C1 segment of cervical spinal cord (tissue), 14 donors: ENCODE measurements around the gene KCNH6.

Experiments used
- DNase-seq, 14 donors: peaks; one replicate each; lab custom pipeline; 2025; lab: John Stamatoyannopoulos, UW

The KCNH6 gene, protein sequence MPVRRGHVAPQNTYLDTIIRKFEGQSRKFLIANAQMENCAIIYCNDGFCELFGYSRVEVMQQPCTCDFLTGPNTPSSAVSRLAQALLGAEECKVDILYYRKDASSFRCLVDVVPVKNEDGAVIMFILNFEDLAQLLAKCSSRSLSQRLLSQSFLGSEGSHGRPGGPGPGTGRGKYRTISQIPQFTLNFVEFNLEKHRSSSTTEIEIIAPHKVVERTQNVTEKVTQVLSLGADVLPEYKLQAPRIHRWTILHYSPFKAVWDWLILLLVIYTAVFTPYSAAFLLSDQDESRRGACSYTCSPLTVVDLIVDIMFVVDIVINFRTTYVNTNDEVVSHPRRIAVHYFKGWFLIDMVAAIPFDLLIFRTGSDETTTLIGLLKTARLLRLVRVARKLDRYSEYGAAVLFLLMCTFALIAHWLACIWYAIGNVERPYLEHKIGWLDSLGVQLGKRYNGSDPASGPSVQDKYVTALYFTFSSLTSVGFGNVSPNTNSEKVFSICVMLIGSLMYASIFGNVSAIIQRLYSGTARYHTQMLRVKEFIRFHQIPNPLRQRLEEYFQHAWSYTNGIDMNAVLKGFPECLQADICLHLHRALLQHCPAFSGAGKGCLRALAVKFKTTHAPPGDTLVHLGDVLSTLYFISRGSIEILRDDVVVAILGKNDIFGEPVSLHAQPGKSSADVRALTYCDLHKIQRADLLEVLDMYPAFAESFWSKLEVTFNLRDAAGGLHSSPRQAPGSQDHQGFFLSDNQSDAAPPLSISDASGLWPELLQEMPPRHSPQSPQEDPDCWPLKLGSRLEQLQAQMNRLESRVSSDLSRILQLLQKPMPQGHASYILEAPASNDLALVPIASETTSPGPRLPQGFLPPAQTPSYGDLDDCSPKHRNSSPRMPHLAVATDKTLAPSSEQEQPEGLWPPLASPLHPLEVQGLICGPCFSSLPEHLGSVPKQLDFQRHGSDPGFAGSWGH

DNA sequence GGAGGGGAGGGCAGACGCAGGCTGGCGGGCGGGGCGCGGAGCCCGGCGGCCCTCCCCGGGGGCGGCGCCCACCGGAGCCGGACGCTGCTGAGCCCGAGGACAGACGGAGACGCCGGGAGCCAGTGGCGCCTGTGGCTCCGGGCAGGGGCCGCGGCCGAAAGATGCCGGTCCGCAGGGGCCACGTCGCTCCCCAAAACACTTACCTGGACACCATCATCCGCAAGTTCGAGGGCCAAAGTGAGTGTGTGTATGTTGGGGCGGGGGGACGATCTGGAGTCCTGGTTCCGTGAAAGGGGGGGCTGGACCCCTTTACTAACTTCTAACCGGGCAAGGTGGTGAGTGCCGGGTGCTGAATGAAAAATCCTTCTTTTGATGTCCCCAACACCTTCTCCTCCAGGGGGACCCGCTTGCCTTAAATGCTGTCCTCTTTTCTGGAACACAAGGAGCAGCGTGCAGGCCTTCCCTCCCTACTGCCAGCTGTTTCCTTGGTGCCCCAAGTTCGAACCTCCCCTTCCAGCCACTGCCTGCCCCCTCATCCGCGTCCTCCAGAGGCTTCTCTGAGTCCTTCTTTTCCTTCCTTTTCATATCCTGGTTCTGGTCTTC, at the start of gene KCNH6:
TSS of gene KCNH6 (plus strand) at position 106 of the 603 bp plus-strand sequence. CDS start at position 162, 56 bp downstream.
- no peak for DNase-seq

DNA sequence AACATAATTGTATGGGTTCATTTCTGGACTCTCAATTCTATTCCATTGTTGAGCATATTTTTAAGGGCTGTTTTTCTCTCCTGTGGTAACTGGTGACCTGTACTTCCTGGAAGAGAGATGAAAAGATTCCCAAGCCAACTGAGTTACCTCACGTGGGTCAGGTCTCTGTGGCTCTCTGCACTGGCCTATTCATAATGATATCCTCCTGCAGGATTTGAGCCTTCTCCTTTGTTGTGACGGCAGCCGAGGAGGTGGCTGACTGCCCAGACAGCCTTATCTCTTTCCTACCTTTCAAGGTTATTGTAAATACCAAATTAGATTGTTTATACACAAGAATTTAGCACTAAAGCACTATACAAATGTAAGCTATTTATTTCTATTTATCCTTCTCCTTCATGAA, 49.0 kb upstream of the KCNH6 start:
- DNase-seq = no peak

DNA sequence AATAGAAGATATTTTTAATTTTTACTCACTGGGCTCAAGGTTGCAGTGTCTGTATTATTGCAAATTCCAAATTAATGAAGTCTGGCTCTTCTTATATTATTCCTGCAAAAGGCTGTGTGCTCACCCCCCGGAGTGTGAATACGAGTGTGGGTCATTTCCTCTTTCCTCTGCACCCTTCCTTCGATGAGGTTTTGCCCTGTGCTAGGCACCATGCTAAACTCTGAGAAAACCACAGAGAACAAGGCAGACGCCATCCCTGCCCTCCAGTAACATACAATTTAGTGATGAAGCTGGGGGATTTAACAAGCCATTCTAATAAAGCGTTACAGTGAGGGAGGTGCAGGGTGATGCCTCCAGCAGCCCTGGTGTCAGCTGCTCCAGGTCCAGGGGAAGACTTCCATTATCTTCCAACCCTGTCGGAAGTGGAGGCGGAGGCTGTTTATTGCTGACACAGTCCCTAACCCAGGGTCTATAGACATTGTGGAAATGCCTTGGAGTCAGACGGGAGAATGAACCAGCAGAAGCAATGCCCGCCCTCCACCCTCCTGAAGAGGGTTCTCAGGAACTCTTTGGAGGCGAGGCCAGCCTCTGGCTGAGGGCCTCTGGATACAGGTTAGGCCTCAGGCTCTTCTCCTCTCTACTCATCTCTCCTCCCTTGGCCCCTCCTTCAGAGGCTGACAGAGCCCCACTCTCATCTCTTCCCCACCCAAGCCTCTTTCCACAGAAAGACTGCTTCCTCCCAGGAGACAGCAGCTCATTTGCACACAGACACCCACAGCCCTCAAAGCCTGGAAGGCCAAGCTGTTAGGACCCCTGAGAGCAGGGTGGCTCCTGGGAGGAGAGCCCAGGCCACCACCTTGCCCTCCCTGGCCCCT, 48.3 kb upstream of the KCNH6 start:
- DNase-seq = no peak

DNA sequence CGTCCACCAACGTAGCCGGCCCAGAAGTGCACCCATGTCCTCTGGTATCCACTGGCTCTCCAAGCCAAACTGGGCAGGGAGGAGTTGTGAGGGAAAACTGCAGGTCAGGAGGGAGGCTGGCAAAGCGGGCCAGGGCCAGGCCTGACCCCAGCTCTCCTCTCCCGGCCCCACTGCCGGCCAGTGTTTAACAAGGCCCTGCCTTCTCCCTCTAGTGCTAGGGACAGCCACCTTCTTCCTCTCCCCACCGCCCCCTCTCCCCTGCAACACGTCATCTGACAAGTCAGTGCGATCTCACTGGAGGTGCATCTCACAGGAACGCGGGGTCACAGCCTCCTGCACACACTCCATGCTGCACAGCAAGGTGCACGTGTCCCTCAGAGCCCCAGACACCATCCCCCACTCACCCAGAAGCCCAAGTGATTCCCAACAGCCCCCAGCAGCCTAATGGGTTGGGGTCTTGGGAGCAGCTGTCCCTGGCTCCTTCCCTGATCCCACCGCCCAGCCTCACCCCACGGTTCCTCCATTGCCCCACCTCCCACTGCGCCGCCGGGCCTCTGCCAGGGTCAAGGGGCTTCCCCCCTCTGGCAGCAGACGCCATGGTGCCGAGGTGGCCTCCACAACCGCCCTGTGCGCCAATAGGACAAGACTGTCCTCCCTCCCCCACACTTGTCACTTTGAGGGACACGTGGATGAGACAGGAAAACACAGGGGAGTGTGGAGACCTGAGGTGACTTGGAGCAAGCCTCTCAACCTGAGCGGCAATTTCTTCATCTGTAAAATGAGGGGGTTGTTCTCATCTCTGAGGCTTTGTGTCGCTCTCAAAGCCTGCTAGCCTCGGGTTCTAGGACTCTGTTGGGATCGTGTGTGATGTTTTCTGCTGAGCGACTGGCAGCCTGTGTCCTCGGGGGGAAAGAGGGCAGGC, 47.4 kb upstream of the KCNH6 start:
- DNase-seq = no peak

DNA sequence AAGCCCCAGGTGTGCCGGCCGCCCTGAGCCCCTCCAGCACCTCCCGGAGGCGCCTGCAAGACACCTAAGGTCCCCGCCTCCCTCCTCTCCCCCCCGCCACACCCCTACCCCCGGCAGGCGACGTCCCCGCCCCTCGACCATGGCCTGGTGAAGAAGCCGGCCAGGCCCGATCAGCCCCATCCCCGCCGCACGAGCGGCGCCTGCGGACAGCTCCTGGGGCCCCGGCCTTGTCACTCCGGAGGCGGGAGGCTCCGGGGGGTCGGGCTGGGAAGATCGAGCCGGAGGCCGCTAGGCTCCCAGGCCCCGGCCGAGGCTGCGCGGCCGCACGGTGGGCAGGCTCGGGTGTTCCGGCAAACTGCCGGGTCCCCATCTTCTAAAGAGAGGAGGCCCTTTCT, 46.7 kb upstream of the KCNH6 start:
- DNase-seq = no peak

DNA sequence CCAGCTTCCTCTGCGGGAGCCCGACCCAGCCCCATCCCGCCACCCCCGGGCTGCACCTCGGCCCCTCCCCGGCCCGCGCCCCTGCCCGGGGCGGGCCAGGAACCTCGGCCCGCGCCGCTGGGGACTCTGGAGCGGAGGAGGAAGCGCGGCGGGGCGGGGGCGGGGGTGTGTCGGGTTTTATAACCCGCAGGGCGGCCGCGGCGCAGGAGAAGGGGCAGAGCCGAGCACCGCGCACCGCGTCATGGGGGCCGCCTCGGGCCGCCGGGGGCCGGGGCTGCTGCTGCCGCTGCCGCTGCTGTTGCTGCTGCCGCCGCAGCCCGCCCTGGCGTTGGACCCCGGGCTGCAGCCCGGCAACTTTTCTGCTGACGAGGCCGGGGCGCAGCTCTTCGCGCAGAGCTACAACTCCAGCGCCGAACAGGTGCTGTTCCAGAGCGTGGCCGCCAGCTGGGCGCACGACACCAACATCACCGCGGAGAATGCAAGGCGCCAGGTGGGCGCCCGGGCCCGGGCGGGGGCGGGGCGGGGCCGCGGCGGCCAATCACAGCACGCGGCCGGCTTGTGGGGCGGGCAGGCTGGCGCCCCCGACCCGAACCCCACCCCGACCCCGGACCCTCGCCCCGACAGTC, 46.2 kb upstream of the KCNH6 start, which contains the start of gene ACE:
TSS of gene ACE (plus strand) at position 208 of the 626 bp plus-strand sequence. CDS start at position 242, 34 bp downstream.
- peak in 2 of 14 donors; percentile 13 to 24 for DNase-seq

DNA sequence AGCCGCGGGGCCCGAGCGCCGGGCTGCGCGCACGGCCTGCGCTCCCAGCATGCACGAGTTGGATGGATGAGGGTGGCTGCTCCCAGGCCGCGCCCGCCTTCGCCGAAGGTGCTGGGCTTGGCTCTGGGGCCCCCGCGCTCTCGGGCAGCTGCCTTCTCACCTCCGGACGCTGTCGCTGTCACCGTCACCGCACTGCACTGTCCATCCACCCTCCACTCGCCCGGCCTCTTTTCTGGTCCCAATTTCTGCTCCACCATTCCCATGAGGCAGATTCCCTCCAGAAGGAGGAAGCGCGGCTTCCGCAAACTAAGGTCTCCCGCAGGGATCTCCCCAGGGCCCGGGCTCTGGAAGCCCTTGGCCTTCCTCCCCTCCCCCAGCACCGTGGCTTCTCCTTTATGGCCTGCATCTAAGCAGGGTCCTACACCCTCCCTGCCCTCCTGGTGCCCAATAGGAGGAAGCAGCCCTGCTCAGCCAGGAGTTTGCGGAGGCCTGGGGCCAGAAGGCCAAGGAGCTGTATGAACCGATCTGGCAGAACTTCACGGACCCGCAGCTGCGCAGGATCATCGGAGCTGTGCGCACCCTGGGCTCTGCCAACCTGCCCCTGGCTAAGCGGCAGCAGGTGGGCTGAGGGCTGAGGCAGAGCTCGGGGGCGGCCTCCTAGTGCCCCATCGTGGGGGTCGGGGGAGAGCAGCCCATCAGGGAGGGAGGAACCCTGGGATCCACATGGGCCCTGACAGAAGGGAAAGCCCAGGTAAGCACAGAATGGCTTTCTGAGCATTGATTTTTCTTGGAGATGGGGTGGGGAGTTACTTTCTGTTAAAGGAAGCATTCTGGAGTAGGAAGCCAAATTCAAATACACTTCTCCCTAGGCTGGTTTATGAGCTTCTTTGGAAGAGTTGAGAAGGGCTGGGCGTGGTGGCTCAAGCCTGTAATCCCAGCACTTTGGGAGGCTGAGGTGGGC, 45.4 kb upstream of the KCNH6 start:
- peak in 1 of 14 donors; percentile 24 for DNase-seq

DNA sequence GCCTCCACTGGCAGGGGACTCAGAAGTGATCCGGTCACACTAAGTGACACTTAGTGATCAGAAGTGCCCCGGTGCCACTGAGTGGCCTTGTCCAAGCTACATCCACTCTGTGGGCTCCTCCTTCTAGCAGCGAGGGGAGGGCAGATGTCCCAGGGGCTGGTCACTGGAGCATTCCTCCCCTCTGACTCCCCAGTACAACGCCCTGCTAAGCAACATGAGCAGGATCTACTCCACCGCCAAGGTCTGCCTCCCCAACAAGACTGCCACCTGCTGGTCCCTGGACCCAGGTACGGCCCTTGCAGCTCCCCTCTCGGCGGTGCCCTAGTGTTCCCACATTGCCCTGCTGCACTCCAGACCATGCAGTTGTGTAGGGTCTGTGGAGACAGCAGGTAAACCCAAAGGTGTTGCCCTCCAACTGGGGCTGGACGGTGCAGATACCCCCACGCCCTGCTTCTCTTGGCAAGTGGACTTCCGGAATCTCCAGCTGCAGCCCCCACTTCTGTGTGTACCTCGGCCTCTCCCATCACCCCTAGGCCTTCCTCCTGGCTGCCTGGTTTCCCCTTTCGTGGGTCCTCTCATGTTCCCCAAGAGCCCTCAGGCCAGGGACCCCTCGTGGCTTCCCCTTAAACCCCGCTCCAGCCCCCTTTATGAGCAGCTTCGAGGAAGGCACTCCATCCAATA, 44.2 kb upstream of the KCNH6 start:
- DNase-seq = peak in 4 of 14 donors; percentile 14 to 33 (median 18)

DNA sequence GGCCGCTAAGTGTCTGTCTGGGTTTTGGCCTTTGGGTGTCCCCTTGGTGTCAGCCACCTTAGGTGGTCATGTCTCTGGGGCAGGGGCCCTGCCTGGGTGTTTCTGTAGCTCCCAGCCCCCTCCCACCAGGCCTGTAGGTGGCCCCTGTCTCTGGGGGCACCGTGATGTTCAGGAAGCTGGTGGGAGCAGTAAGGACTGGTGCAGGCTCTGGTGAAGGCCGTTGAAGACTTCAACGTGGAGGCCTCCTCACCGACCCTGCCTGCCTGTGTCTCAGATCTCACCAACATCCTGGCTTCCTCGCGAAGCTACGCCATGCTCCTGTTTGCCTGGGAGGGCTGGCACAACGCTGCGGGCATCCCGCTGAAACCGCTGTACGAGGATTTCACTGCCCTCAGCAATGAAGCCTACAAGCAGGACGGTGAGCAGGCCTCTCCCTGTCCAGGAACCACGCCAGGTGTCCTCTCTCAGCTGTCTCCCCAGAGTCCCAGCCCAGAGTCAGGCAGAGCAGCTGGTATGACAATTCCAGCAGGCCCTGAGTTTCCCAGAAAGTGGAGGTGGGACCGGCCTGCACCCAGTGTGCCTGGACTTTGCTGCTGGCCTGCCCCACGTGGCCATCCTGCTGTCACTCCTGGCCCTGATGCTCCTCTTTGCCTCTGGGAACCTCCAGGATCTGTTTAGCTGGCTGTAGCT, 43.5 kb upstream of the KCNH6 start:
- no peak for DNase-seq

DNA sequence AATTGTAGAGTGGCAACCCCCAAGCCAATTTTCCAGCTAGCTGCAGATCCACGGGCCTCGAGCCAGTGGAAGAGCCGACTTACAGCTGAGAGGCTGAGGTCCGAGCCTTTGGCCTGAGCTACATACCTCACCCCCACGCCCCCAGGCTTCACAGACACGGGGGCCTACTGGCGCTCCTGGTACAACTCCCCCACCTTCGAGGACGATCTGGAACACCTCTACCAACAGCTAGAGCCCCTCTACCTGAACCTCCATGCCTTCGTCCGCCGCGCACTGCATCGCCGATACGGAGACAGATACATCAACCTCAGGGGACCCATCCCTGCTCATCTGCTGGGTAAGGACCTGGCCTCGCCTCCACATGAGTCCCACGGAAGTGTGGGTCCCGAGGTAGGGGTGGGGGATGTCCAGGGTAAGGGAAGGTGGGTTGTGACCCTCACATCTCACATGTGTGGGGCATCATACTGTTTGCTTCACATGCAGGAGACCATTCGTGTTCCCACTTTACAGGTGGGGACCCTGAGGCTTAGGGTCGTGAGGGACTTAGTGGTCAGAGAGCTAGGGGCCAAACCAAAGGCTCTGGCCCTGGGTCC, 42.9 kb upstream of the KCNH6 start:
- no peak for DNase-seq

DNA sequence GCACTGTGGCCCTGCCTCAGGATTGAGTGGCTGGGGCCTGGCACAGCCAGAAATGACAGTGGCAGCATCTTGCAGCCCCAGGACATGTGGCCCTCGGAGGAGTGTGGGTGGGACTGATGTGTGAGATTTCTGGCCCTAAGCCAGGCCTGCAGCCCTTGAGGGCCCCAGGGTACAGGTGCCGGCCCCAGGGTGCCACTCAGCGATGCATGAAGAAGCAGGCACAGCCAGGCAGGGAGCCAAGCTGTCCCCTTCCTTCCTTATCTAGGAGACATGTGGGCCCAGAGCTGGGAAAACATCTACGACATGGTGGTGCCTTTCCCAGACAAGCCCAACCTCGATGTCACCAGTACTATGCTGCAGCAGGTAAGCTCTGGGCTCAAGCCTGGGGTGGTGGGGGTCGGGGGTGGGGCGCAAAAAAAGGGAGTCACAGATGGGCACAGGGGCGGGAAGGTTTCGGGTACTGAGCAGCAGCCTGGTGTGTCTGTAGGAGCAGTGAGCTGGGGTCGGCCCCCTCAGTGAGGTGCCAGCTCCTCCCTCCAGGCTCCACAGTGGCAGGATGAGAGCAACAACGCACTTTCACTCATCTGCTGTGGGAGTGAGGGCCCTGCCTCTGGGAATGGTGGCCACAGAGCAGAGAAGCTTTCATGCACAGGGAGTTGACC, 42.2 kb upstream of the KCNH6 start:
- DNase-seq = no peak

DNA sequence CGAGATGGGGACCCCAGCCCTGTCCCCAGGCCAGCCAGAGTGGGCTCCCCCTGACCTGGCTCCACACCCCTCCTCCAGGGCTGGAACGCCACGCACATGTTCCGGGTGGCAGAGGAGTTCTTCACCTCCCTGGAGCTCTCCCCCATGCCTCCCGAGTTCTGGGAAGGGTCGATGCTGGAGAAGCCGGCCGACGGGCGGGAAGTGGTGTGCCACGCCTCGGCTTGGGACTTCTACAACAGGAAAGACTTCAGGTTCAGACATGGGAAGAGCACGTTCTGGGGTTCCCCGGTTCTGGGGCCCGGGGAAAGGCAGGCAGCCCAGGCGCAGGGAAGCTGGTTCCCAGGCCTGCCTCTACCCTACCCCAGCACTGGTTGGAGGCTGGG, 41.7 kb upstream of the KCNH6 start:
- no peak for DNase-seq

DNA sequence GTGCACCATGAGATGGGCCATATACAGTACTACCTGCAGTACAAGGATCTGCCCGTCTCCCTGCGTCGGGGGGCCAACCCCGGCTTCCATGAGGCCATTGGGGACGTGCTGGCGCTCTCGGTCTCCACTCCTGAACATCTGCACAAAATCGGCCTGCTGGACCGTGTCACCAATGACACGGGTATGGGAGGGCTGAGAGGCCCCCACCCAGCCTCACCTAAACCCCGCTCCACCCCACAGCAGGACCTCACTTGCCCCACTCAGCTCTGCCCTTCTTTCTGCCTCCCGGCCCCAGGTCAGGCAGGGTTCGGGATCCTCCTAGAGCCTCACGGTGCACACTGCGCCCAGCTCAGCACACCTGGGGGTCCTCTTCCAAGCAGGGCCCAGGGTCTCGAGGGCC, 40.6 kb upstream of the KCNH6 start:
- no peak for DNase-seq

DNA sequence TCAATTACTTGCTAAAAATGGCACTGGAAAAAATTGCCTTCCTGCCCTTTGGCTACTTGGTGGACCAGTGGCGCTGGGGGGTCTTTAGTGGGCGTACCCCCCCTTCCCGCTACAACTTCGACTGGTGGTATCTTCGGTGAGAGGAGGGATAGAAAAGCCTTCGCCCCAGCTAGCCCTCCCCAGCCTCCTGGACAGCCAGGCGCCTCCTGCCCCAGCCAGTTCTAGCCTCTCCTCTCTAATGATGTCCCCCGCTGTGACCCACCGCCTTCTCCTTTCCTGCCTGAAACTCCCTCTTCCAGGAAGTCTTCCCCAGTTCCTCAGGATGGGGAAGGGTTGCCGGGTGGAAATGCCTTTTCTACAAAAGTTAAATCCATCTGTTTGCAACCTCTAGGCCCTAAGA, 40.1 kb upstream of the KCNH6 start:
- no peak for DNase-seq

DNA sequence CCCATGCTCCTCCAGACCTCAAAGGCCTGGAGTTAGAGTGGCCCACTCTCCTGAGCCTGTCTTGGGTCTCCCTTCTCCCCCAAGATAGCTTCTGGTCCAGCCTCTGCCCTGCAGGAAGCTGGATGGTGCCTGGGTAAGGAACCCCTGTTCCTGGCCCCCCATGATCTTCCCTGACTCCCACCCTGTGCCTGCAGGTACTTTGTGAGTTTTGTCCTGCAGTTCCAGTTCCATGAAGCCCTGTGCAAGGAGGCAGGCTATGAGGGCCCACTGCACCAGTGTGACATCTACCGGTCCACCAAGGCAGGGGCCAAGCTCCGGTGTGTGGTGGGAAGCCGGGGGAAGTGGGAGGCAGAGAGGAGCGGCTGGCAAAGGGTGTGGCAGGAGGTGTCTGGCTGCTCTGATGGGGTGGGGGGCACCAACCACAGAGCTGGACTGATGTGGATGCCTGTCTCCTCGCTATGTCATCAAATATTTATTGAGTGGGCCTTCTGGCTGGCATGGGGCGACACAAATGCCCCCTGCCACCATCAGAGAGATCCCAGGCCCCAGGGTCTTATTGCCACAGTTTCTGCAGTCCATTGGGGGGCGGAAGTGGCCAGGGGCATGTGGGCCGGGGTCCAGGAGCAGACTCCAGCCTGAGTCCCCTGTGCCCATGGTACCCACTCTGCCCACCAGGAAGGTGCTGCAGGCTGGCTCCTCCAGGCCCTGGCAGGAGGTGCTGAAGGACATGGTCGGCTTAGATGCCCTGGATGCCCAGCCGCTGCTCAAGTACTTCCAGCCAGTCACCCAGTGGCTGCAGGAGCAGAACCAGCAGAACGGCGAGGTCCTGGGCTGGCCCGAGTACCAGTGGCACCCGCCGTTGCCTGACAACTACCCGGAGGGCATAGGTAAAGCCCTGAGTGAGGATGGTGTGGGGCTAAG, 39.2 kb upstream of the KCNH6 start:
- DNase-seq = no peak
